GM19468 (cell line): ENCODE measurements around the gene KCTD18.

Experiments used
- ATAC-seq: cut with Tn5 transposase; IDR thresholded peaks from one replicate; pipeline ENCODE4 v1.9.1; 2021; ENCODE audit warnings: mild to moderate bottlenecking, moderate library complexity, moderate number of reproducible peaks; ENCODE audit not compliant: unreplicated experiment; ENCODE audit errors: extremely low read depth

The KCTD18 gene

DNA sequence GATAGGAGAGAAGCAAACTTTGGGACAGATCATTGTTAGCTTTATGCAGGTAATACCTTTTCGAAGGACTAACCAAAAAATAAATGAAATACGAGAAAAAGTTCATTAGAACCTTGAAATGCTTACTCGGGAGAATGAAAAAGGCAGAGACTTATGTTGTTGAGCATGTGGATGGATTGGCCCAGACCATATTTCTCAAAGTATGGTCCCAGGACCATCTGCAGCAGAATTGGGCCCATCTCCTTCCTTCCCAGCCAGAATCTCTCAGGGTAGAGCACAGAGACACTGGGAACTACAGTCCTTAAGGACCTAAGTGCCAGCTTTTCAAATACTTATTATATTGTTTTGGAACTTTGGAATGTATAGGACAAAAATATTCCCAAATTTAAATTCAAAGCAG is 50.8 kb downstream of the KCTD18 start:
- ATAC-seq = no peak

DNA sequence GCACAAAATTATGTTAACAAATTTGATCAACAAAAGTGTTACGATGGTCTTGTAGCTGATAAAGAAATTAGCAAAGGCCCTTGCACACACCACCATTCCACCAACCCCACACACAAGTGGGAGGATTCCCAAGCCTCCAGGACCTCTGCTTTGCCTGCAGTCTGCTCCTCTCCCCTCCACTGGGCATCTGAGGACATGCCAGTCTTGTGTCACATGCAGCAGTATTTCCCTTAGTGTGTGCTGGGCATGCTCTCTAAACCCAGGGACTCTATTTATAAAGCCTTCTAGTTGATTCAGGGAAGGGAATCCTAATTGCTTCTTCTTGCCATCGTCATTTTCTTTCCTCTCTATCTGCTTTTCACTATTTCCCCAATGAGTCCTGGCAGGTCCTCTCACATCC is 53.3 kb downstream of the KCTD18 start:
- ATAC-seq = no peak

DNA sequence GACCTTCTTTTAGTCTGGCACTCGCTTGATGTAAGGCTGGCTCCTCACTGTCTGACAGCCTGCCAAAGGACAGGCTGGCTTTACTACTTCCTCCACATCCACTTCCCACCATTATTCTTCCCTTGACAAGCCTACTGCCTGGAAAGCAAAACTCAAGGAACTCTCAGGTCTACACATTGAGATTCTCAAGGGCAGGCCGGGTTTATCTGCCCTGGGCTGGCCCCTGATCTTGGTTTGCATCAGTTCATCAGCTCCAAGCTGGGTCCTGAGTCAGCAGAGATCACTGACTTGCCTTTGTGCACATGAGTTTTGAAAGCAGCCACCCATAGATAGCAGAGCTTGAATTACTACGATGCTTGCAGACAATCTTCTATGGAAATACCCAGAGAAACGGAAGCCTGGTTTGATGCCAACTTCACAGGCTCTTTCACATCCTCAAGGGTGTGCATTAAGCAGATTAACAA is 53.9 kb downstream of the KCTD18 start:
- ATAC-seq = peak; percentile 48

DNA sequence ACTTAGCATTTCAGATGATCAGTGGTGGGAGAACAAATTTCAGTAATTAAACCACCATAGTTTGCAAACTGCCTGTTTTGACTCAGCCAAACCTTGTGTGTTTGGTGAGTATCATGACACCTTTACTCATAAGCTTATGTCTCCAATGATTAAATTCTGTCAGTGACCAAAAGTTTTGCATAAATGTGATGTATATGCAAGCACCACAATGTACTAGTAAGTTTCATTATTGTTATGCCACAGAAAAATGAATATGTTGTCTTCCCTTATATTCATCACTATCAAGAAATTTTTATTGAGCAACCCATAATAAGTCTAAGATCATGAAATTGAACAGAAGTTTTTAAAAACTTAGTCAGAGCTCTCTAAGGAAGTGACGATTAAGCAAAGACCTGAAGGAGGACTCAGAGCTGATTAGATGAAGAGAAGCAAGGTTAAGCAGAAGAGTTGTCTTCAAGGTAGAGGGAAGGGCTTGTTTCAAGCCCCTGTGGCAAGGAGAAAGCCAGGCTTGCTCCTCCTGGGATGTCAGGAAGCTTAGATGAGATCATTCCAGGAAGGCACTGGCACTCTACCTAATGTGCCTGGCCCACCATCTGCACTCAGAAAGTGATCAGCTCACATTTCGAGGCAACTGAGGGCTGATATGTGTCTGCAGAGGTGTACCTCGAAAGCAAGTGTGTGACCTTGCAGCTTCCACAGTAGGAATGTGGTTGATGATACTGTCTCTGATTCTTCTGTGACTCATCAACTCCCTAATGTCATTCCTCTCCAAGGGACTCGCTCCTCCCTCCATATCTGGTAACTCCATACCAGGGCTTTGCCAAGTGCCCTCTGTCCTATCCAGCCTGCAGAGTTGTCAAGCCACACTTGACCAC is 54.7 kb downstream of the KCTD18 start:
- peak; percentile 76 for ATAC-seq

DNA sequence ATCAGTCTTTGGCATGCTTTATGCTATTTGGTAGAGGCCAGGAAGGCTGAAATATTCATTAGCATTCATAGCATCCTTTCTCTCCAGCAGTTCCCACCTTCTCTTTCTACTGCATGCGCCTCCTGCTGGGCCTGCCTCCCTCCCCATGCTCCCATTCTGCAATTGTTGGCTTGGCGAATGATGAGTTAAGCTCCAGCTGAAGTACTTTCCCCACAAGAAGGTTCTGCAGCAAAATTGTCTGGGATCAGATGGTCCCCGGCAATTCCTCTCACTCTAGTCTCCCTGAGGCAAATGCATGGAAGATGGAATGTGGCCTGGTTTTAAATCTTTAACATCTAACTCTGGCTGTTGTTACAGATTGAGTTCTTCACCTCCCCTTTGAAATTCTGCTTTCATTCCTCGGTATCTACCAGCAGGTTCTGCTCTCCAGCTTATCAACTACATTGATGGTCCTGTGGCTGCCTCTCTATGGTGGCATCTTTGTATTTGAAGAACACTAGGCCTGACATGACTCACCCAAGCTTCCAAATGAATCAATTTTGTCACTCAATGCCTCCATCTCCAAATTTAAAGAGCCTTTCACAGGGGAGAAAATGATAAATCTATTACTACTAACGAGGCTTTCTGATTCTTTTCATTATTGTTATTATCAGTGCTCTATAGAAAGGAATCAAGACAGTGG is 55.9 kb downstream of the KCTD18 start:
- no peak for ATAC-seq

DNA sequence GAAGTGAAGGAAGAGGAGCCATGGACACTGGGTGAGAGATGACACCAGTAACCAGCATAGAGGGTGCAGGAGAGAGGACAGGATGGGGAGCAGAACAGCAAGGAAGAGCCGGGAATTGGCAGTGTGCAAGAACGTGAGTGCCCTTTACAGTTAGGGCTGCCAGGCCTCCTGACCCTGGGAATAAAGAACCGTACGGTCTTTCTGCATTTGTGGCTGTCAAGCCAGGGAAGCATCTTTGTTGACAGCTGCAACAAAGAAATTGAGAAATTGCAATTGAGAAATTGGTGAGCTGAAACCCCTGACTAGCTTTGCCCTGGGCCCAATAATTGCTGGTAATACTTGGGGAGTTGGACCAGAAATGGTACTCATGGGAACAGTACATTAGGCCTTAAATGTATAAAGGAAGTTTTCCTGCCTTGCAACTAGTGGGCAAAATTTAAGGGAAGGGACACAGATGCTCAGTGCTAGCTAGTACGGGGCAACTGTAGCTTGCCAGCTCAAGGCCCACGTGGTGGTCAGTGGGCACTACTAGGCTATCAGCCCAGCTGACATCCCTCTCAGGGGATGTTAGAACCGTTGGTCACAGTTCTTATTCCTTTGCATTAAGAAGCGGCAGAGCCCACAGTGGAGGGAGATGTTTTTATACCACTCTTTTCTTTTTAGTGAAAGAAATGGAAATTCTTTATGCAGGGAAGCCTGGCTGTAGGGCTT is 56.6 kb downstream of the KCTD18 start:
- no peak for ATAC-seq

DNA sequence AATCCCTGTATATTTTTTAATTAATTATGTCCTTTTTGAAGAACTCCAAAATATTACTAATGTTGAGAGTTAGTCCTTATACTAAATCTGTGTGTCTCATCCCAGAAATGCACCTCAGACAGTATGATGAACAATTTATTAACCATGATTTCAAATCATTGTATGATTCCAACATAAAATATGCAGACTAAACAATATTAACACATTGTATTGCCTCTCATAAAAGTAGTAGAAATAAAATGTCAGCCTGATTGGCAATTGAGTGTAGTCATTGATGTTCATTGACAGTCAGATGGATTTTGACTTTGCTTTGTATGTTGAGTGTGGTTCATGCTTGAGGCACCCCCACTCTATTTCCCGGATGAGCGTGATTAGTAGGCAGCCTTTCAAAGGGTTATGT is 57.5 kb downstream of the KCTD18 start:
- ATAC-seq = no peak

DNA sequence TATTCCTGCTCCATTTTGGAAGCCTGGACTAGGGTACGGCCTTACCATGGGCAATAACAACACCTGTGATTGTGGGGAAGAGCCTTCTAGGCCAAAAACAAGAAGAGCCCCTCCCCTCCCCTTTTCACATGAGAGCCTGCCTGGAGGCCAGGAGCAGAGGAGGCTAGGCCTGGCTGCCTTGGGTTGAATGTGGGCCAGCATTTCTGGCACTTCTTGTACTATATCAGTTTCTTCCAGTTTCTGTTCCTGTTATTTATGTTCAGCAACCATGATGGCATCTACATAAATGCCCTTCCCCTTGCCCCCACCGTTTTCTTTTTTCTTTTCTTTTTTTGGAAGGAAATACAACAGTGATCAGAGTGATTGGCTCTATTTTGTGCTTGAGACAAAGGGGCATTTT is 58.4 kb downstream of the KCTD18 start:
- no peak for ATAC-seq

DNA sequence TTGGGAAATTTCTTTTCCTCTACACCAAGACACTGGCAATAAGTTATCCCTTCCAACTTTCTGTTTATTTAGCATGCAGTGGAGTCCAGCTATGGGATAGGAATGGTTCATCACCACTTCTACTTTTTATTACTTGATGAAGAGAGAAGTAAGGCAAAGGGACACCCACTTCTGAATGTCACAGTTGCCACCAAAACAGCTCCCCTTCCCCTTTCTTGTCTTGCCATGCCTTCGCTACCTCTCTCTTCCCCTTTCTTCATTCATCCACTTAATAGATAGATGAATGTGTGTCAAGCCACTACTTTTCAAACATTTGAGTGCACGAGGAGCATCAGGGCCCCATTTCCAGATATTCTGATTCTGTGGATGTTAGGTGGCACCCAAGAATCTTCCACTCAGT is 59.6 kb downstream of the KCTD18 start:
- no peak for ATAC-seq

DNA sequence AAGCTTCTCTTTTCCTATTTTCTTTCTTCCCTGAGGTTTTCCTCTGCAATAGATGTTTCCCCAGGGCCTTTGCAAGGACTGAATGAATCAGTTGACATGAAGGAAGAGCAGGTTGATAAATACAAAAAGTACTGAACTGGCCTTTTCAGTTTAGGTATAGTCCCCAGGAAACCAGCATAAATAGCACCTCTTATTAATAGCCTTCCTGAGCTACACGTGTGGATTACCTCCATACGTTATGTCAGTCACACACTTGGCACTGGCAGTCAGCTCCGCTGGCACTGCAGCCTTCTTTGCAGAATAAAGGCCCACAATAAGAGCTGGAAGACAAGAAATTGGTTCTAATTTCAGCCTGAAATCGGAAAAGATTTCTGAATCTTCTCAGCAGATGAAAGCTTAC is 60.7 kb downstream of the KCTD18 start:
- no peak for ATAC-seq

DNA sequence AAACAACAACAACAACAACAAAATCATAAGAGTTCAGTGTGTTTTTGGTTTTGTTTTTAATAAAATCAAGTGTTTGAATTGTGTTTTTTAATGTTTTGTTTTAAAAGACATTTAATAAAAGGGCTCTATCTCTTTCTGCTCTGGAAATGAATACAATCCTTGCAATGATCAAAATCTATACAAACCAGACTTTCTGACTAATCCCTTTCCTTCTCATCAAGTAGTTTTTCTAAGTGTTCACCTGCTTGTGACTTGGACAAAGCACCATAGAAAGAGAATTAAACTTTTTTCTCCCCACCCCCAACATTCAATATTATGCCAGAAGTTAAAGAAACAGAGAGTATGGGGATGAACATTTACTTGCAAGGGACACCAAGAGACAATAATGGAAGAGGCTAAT is 61.4 kb downstream of the KCTD18 start:
- no peak for ATAC-seq

DNA sequence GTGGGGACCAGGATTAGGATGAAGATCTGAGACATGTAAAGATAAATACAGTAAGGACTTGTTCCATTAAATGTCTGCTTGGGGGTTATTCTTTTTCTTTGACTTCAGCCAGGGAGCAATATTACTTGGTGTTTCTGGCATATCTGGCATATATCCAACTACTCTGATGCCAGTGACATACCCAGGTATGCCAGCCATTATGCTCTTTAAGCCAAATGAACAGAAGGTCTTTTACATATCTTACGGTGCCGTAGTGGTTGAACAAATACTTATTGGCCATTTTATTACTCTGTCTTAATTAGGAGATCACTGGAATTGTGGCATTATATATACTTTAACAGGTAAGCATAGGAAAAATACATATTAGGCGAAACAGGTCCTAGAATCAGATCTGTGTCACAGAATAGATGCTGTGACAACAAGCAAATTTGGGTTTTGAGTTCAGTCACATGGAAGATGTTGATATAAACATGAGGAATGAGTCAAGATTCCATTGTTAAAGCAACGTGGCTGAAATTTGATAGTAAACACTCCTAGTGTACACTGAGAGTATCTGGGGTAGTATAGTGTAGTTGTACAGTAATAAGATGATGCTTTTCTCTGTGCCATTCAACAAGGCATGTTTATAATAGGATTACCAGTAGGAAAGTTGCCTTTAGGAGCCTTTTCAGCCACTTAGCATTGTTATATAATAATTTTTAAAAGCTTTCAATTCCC is 62.6 kb downstream of the KCTD18 start:
- ATAC-seq = no peak

DNA sequence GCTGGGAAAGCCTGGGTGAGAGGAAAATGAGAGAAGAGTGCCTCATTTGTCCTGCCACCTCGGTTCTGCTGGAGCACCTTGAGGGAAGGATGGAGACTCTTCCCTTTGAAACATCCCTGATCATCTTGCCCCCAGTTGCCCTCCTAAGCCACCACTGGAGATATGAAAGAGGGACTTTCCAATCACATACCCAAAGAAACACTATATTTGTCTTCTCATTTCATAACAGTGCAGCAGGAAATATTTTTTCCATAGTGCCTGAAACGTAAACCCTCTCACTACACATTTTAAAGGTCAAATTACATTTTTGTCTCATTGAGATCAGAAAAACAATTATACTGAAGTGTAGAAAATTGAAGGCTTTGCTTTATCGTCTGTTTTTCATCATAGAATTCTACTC is 63.3 kb downstream of the KCTD18 start:
- no peak for ATAC-seq

DNA sequence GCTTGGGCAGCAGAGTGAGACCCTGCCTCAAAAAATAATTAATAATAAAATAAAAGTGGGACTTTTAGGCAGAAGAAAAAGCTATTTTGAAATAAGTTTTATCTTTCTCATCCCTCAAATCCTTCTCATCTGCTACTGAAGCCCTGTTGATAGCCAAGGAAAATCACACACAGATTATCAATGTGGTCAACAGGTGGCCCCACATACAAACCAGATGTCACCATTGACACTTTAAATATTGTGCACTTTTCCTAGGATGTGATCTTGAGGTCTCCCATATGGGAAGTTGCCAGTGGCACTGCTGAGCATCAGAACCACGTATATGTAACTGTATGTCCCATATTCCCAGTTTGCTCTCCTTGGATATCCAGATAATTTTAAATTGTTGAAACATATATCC is 64.6 kb downstream of the KCTD18 start:
- ATAC-seq = no peak

DNA sequence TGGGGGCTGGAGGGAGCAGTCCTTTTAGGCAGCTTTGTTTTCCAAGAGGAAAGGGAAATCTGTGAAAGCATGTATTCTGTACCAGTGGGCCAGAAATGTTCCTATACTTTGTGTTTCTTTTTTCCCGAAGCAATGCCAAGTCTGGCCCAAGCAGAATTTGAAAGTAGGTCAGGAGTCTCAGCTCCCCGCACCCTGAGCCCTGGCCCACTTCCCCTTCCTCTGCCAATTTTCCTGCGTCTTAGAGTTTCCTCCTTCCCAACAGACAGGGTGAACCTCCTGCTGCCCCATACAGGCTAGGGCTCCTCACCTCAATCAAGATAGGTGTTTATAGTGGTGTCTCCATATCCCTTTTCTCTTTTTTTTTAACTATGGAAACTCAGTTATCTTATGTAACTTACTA is 65.3 kb downstream of the KCTD18 start:
- no peak for ATAC-seq

DNA sequence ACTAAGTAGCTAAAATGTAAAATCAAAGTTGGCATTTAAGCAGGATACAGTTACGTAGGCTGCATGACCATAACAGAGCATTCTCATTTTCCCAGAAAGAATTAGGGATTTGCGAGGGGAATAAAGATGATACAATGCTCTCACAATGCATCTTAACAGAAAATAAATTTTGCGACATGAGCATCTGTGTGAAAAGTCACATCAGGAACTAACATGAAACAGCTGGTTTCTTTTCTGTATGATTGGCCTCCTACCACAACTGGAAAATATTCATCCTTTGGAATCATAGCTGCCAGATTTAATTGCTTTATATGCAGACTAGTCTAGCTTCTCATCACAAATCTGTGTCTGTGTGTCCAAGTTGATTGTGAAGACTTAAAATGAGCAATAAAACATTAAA is 66.0 kb downstream of the KCTD18 start:
- no peak for ATAC-seq

DNA sequence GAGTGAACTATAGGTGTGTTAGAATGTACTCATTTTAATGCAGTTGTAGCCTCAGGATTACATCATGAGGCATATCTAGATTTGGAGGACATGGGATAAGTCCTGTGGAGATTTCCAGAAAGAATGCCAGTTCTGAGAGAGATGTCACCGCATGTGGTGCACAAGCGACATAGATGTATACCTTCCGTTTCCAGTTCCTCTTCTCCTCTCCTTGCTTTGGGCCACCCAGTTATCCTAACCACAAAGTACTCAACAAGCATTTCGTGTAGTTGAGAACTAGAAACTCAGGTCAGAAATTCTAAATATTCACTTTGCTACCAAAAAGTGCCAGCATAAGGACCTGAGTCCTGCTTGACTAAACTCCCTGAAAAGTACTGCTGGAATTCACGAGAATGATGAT is 66.5 kb downstream of the KCTD18 start:
- ATAC-seq = no peak

DNA sequence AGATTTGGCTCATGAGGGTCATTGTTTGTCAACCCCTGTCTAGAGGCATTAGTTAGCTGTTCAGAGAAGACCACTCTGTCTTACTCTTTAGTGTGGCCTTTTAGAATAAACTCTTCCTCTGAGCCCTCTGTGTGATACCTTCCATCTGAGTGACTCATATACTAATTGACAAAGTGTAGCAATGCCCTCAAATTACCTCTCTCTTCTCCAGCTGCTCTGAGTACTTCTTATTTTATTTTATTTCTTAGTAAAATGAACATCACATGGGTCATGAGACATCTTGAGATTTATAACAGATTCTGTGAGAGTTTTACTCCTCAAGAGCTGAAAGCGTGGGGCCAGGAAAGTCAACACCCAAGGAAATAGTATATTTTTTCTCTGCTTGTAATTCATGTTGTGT is 67.4 kb downstream of the KCTD18 start:
- ATAC-seq = no peak

DNA sequence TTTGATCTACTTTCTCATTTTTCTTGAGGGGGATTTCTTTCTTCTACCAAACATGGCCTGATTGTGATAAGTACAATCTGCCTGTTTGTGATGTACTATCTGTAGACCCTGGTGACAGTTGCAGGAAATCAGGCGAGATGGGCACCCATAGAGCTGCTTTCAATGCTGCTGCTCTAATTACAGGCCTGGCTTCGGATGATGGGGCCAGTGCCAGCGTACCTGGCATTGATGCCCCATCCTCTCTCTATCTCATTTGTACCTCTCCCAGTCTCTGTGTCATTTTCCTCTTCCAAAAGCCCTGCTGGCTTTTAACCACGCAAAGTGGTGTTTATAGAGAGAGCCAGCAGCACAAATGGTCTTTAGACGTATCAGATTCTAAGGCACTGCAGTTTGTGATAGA is 69.9 kb downstream of the KCTD18 start:
- ATAC-seq = no peak
